HG03196 (cell line): ENCODE results near the gene FADS2.

Experiments
- ATAC-seq: cut with Tn5 transposase; IDR thresholded peaks from one replicate; pipeline ENCODE4 v1.9.1; 2021; ENCODE audit not compliant: unreplicated experiment

FADS2 gene

GRCh38 chr11:61827571-61828378 lies at the start of gene FADS2:
Gene FADS2, plus strand, starts transcription at chr11:61828300. Its CDS starts 91 bp downstream, at chr11:61828391.
- peak; percentile 70 for ATAC-seq

GRCh38 chr11:61778357-61778886 lies 49.7 kb upstream of the FADS2 start:
- no peak for ATAC-seq

- ATAC-seq: no peak
Measured at GRCh38 chr11:61778920-61779650, 49.0 kb upstream of the FADS2 start.

GRCh38 chr11:61779666-61780525 lies 48.2 kb upstream of the FADS2 start:
- no peak for ATAC-seq

- ATAC-seq: no peak
Measured at GRCh38 chr11:61780581-61781162, 47.4 kb upstream of the FADS2 start.

- ATAC-seq: no peak
Measured at GRCh38 chr11:61781585-61781984, 46.5 kb upstream of the FADS2 start.

- ATAC-seq: no peak
Measured at GRCh38 chr11:61782299-61782698, 45.8 kb upstream of the FADS2 start.

GRCh38 chr11:61782841-61783240 lies 45.3 kb upstream of the FADS2 start:
- ATAC-seq: no peak

GRCh38 chr11:61783717-61784505 lies 44.2 kb upstream of the FADS2 start:
- no peak for ATAC-seq

GRCh38 chr11:61784506-61784805 lies 43.6 kb upstream of the FADS2 start:
- no peak for ATAC-seq

- no peak for ATAC-seq
Measured at GRCh38 chr11:61785837-61786402, 42.2 kb upstream of the FADS2 start.

GRCh38 chr11:61787928-61788491 lies 40.1 kb upstream of the FADS2 start:
- no peak for ATAC-seq

GRCh38 chr11:61791737-61792309 lies 36.3 kb upstream of the FADS2 start:
- peak; percentile 13 for ATAC-seq

- peak; percentile 73 for ATAC-seq
Measured at GRCh38 chr11:61792310-61793082, 35.6 kb upstream of the FADS2 start, which contains the start of the genes FEN1 and TMEM258. Gene FEN1, plus strand, starts transcription at chr11:61792911. Its CDS starts 2,451 bp downstream, at chr11:61795362. Gene TMEM258, minus strand, starts transcription at chr11:61792599. Its CDS starts 41 bp downstream, at chr11:61792558.

GRCh38 chr11:61793083-61793828 lies 34.8 kb upstream of the FADS2 start:
- ATAC-seq: no peak

- no peak for ATAC-seq
Measured at GRCh38 chr11:61793829-61794204, 34.3 kb upstream of the FADS2 start.

GRCh38 chr11:61794579-61794978 lies 33.5 kb upstream of the FADS2 start:
- no peak for ATAC-seq
